Nephron (organoid): ENCODE results near the gene FAM181A.

Experiments used
- H3K27ac Mint-ChIP-seq, 3 experiments: 2 replicates each; pipeline ENCODE4 v1.8.0; 2020; ENCODE audit warnings: mixed read lengths in 3 of 3, mild to moderate bottlenecking in 2 of 3, moderate library complexity in 1 of 3
- H3K27me3 Mint-ChIP-seq: 2 replicates; pipeline ENCODE4 v1.8.0; 2021; ENCODE audit warnings: low read depth, mild to moderate bottlenecking, moderate library complexity, mixed read lengths
- H3K36me3 Mint-ChIP-seq: 2 replicates; pipeline ENCODE4 v1.8.0; 2020; ENCODE audit warnings: low read depth, mixed read lengths
- H3K4me1 Mint-ChIP-seq: 2 replicates; pipeline ENCODE4 v1.8.0; 2020; ENCODE audit warnings: mixed read lengths
- H3K4me3 Mint-ChIP-seq, 3 experiments: 2 replicates each; pipeline ENCODE4 v1.8.0; 2020; ENCODE audit warnings: mild to moderate bottlenecking in 3 of 3, mixed read lengths in 3 of 3, moderate library complexity in 2 of 3
- H3K9me3 Mint-ChIP-seq: 2 replicates; pipeline ENCODE4 v1.8.0; 2020; ENCODE audit warnings: mixed read lengths
- CTCF ChIP-seq, 3 experiments: fragments of 200-600 bp; sonication (generic); IDR thresholded peaks; one replicate each; pipeline ENCODE4 v1.5.0; 2021; ENCODE audit warnings: antibody characterized with exemption in 3 of 3; ENCODE audit not compliant: unreplicated experiment in 3 of 3

The FAM181A gene

GRCh38 chr14:93892923-93893558, 34.1 kb upstream of the FAM181A start:
- H3K36me3 Mint-ChIP-seq = no peaks in the 10 kb centered on the region
- peaks cover 15% of the 10 kb centered on the region for H3K4me1 Mint-ChIP-seq
- H3K9me3 Mint-ChIP-seq = no peaks in the 10 kb centered on the region
- peaks cover 33% of the 10 kb centered on the region for H3K27me3 Mint-ChIP-seq
- H3K27ac Mint-ChIP-seq = peak overlapping the region in 1 of 3 experiments; percentile 72
- no peak overlapping the region for H3K4me3 Mint-ChIP-seq
- TF ChIP-seq CTCF (IDR thresholded peaks at IDR 0.05; ENCODE audit: unreplicated experiment in 3 of 3) = peak; percentile 94 to 99 (median 96)

GRCh38 chr14:93893661-93894261, 33.4 kb upstream of the FAM181A start:
- no peak for TF ChIP-seq CTCF (IDR thresholded peaks at IDR 0.05; ENCODE audit: unreplicated experiment in 3 of 3)
- Mint-ChIP-seq H3K27me3 (peaks cover 33% of the 10 kb centered on the region), H3K4me3 (no peak overlapping the region), H3K27ac (peak overlapping the region in 1 of 3 experiments; percentile 72), H3K4me1 (peaks cover 15% of the 10 kb centered on the region), H3K36me3 (no peaks in the 10 kb centered on the region), H3K9me3 (no peaks in the 10 kb centered on the region)

- Mint-ChIP-seq H3K4me3 (no peak overlapping the region), H3K9me3 (no peaks in the 10 kb centered on the region), H3K27me3 (peaks cover 30% of the 10 kb centered on the region), H3K36me3 (no peaks in the 10 kb centered on the region), H3K4me1 (peaks cover 10% of the 10 kb centered on the region), H3K27ac (no peak overlapping the region)
- no peak for TF ChIP-seq CTCF (IDR thresholded peaks at IDR 0.05; ENCODE audit: unreplicated experiment in 3 of 3)
These were observed 32.0 kb upstream of the FAM181A start for GRCh38 chr14:93895023-93895604.

- no peak for TF ChIP-seq CTCF (IDR thresholded peaks at IDR 0.05; ENCODE audit: unreplicated experiment in 3 of 3)
- H3K36me3 Mint-ChIP-seq = no peaks in the 10 kb centered on the region
- peaks cover 10% of the 10 kb centered on the region for H3K4me1 Mint-ChIP-seq
These were observed 29.7 kb upstream of the FAM181A start for GRCh38 chr14:93897476-93897845.

GRCh38 chr14:93898081-93898611, 29.0 kb upstream of the FAM181A start:
- no peaks in the 10 kb centered on the region for H3K36me3 Mint-ChIP-seq
- no peak overlapping the region for H3K27ac Mint-ChIP-seq
- peaks cover 29% of the 10 kb centered on the region for H3K27me3 Mint-ChIP-seq
- H3K4me3 Mint-ChIP-seq = no peak overlapping the region
- no peak for TF ChIP-seq CTCF (IDR thresholded peaks at IDR 0.05; ENCODE audit: unreplicated experiment in 3 of 3)
- H3K4me1 Mint-ChIP-seq = peaks cover 10% of the 10 kb centered on the region
- no peaks in the 10 kb centered on the region for H3K9me3 Mint-ChIP-seq

More at GRCh38 chr14:93897476-93897845, 29.7 kb upstream of the FAM181A start:
- H3K27ac Mint-ChIP-seq = no peak overlapping the region
- no peak overlapping the region for H3K4me3 Mint-ChIP-seq
- no peaks in the 10 kb centered on the region for H3K9me3 Mint-ChIP-seq
- H3K27me3 Mint-ChIP-seq = peaks cover 22% of the 10 kb centered on the region
